Progenitor cell of endocrine pancreas (in vitro differentiated cells): ENCODE results near the gene TMEFF2. TPM values are rescaled to one million over a fixed set of nuclear protein-coding genes. Genes with fewer than 3 reads are reported as not detected.

Experiments
- DNase-seq: peaks from one replicate; pipeline ENCODE4 v3.0.0; 2021; ENCODE audit warnings: low spot score; ENCODE audit not compliant: unreplicated experiment
- H3K27ac Mint-ChIP-seq: 2 replicates; pipeline ENCODE4 v1.8.0; 2021; ENCODE audit warnings: mild to moderate bottlenecking, moderate library complexity, mixed read lengths
- H3K27me3 Mint-ChIP-seq: 2 replicates; pipeline ENCODE4 v1.8.0; 2021; ENCODE audit warnings: mixed read lengths
- H3K36me3 Mint-ChIP-seq: 2 replicates; pipeline ENCODE4 v1.8.0; 2022; ENCODE audit warnings: mixed read lengths; ENCODE audit not compliant: insufficient read depth
- H3K4me1 Mint-ChIP-seq: 2 replicates; pipeline ENCODE4 v1.8.0; 2021; ENCODE audit warnings: low read depth, mixed read lengths
- H3K4me3 Mint-ChIP-seq: 2 replicates; pipeline ENCODE4 v1.8.0; 2021; ENCODE audit warnings: low read depth, mild to moderate bottlenecking, moderate library complexity, mixed read lengths
- H3K9me3 Mint-ChIP-seq: 2 replicates; pipeline ENCODE4 v1.8.0; 2021; ENCODE audit warnings: low read depth, mixed read lengths
- total RNA-seq: library from RNA; stranded (reverse); gene quantifications from 2 replicates; pipeline ENCODE4 v1.2.1, GENCODE V29; 2021
- TF ChIP-seq, protein P1 (sequence below): fragments of 200-600 bp; sonication (generic); IDR thresholded peaks from one replicate; pipeline ENCODE4 v1.5.0; 2021; ENCODE audit warnings: antibody characterized with exemption, mild to moderate bottlenecking; ENCODE audit not compliant: unreplicated experiment

The TMEFF2 gene
- total RNA-seq, 1 donor from 2014 or later = 0.50 TPM

DNA sequence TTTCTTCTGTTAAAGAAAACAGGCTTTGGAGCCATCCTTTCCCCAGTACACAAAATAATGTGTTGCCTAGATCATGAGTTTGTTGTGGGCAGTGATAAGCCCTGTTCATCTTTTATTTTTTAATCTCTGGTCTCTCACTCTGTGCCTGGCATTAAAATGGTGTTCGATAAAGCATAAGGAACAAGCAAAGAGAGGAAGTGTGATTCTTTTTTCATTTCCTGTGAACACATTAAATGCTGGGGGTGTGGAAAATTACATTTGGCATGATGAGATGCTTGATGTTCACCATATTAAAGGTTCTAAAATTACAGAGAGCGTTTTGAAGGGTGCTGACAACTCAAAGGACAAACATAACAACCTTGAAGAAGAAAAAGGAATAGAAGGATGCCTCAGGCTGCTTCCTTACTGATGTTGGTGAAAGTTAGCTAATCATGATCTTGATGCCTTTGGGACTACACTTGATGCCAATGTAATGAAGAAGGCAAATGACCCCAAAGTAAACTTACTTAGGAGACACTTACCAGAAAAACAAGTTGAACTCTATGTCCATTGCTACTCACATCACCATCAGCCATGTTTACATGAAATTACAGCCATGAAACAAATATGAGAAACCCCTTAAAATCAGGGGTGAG lies 33.0 kb downstream of the TMEFF2 start:
- Mint-ChIP-seq H3K27ac (no peak overlapping the region), H3K9me3 (no peaks in the 10 kb centered on the region), H3K4me3 (no peak overlapping the region), H3K4me1 (peaks cover 3% of the 10 kb centered on the region), H3K27me3 (peaks cover 2% of the 10 kb centered on the region), H3K36me3 (no peaks in the 10 kb centered on the region)
- no peak for DNase-seq
- TF ChIP-seq, protein P1, sequence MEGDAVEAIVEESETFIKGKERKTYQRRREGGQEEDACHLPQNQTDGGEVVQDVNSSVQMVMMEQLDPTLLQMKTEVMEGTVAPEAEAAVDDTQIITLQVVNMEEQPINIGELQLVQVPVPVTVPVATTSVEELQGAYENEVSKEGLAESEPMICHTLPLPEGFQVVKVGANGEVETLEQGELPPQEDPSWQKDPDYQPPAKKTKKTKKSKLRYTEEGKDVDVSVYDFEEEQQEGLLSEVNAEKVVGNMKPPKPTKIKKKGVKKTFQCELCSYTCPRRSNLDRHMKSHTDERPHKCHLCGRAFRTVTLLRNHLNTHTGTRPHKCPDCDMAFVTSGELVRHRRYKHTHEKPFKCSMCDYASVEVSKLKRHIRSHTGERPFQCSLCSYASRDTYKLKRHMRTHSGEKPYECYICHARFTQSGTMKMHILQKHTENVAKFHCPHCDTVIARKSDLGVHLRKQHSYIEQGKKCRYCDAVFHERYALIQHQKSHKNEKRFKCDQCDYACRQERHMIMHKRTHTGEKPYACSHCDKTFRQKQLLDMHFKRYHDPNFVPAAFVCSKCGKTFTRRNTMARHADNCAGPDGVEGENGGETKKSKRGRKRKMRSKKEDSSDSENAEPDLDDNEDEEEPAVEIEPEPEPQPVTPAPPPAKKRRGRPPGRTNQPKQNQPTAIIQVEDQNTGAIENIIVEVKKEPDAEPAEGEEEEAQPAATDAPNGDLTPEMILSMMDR = no peak

- H3K36me3 Mint-ChIP-seq = no peaks in the 10 kb centered on the region
- TF ChIP-seq, protein P1 = no peak
- no peak for DNase-seq
- H3K27me3 Mint-ChIP-seq = no peaks in the 10 kb centered on the region
- H3K4me3 Mint-ChIP-seq = no peak overlapping the region
- H3K4me1 Mint-ChIP-seq = peaks cover 5% of the 10 kb centered on the region
- no peak overlapping the region for H3K27ac Mint-ChIP-seq
- no peaks in the 10 kb centered on the region for H3K9me3 Mint-ChIP-seq
Measured at GRCh38 chr2:192159736-192160135, 35.0 kb downstream of the TMEFF2 start.

GRCh38 chr2:192159208-192159607 lies 35.5 kb downstream of the TMEFF2 start:
- Mint-ChIP-seq H3K36me3 (no peaks in the 10 kb centered on the region), H3K4me1 (peaks cover 5% of the 10 kb centered on the region), H3K4me3 (no peak overlapping the region), H3K9me3 (no peaks in the 10 kb centered on the region), H3K27ac (no peak overlapping the region), H3K27me3 (no peaks in the 10 kb centered on the region)
- TF ChIP-seq, protein P1 = no peak
- no peak for DNase-seq

DNA sequence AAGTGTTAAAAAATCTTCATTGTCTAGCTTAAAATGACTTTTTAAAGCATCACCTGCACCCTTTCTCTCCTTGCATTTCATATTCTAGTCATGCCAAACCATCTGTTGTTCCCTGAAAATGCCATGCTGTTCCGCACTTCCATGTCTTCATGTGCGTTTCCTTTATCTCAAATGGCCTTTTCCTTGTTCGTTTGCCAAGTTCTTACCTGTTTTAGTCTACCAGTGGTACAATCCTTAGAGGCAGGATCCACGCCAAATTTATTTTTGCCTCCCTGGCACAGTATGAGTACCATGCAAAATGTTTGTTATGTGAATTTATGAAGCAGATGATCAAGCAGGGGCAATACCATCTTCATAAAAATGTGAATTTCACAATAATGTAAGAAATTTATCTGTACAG lies 37.0 kb downstream of the TMEFF2 start:
- DNase-seq = no peak
- no peak overlapping the region for H3K4me3 Mint-ChIP-seq
- TF ChIP-seq, protein P1 = no peak
- no peaks in the 10 kb centered on the region for H3K9me3 Mint-ChIP-seq
- no peaks in the 10 kb centered on the region for H3K36me3 Mint-ChIP-seq
- H3K27ac Mint-ChIP-seq = no peak overlapping the region
- H3K4me1 Mint-ChIP-seq = peaks cover 5% of the 10 kb centered on the region
- no peaks in the 10 kb centered on the region for H3K27me3 Mint-ChIP-seq

DNA sequence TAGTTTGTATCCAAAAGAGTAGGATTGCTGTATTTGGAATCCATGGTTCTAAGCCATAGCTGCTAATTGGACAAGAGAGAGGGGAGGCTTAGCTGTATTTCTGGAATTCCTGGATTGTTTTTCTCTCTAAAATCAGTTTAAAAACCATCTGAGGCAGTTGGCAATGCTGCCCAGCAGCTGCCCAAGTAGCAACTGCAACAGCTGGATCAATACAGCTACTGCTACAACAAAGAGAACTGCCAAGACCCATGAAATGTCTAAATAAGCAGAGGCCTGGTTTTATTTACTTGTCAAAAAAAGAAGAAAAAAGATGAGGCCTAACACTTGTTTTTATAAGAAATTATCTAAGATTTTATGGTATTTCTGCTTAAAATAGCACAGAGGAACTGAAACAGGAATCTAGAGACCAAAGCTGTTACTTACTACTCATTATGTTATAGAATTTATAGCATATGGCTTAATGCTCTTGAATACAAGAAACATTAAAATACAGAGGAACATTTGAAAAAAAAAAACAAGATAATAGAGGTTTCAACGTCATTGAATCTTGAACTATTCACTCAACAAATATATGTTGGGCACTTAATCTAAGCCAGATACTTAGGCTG lies 39.1 kb downstream of the TMEFF2 start:
- no peak for DNase-seq
- H3K27me3 Mint-ChIP-seq = no peaks in the 10 kb centered on the region
- H3K27ac Mint-ChIP-seq = no peak overlapping the region
- peaks cover 2% of the 10 kb centered on the region for H3K4me1 Mint-ChIP-seq
- H3K9me3 Mint-ChIP-seq = no peaks in the 10 kb centered on the region
- H3K36me3 Mint-ChIP-seq = no peaks in the 10 kb centered on the region
- TF ChIP-seq, protein P1 = no peak
- H3K4me3 Mint-ChIP-seq = no peak overlapping the region
